Stimulated activated CD8-positive, alpha-beta memory T cell treated with anti-CD3 and anti-CD28 coated beads, Interleukin-12 subunit alpha, Interleukin-12 subunit beta, amount 100 ng/mL, for 24 hours (primary cell): ENCODE measurements around the gene RSBN1.
"Not testable (repeated sequence)": the region's sequence is repeated elsewhere in the genome, so short reads cannot be mapped to it uniquely, and the experiment has no call there.

Experiments
- DNase-seq: peaks from one replicate; pipeline ENCODE4 v3.0.0-alpha.2; 2020; ENCODE audit errors: extremely low read depth

The RSBN1 gene

DNA sequence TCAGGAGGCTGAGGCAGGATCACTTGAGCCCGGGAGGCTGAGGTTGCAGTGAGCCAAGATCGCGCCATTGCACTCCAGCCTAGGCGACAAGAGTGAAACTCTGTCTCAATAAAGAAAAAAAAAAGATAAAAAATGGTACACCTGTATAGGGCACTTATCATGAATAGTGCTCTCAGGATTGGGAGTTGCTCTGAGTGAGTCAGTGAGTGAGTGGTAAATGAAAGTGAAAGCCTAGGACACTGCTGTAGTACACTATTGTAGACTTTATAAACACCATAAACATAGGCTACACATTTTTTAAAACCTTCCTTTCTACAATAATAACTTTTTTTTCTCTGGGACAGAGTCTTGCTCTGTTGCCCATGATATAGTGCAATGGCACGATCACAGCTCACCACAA lies 69.8 kb downstream of the RSBN1 start:
- DNase-seq, result no peak

DNA sequence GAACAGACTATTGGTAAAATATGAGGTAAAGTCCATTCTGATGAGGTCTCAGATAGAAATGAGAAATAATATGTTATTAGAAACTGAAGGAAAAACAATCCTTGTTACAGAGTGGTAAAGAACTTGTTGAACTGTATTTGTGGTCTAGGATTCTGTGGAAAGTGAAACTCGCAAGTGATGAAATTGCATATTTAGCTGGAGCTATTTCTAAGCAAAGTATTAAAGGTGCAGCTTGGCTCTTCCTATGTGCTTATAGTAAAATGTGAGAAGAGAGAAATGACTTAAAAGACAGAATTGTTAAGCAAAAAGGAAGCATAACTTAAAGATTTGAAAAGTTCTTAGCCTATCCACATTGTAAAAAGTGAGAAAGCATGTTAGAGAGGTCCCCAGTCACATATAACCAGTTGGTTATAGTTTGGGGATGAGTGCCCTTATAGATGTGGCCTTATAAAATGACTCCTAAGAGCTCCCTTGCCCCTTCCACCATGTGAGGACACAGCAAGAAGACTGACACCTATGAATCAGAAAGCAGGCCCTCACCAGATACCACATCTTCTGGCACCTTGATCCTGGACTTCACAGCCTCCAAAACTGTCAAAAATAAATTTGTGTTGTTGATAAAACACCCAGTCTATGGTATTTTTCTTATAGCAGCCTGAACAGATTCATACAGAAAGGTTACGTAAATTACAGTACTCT lies 77.8 kb downstream of the RSBN1 start:
- no peak for DNase-seq

DNA sequence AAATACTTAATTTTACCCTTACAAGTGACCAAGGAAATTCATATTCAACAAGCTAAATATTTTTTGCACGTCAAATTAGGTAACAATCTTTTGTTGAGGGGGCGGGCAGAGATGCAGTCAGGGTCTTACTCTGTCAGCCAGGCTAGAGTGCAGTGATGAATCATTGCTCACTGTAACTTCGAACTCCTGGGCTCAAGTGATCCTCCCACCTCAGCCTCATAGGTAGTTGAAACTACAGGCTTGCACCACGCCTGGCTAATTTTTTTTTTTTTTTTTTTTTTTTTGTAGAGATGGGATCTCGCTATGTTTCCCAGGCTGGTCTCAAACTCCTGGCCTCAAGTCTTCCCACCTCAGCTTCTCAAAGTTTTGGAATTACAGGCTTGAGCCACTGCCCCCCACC lies 79.5 kb downstream of the RSBN1 start:
- DNase-seq, result no peak

DNA sequence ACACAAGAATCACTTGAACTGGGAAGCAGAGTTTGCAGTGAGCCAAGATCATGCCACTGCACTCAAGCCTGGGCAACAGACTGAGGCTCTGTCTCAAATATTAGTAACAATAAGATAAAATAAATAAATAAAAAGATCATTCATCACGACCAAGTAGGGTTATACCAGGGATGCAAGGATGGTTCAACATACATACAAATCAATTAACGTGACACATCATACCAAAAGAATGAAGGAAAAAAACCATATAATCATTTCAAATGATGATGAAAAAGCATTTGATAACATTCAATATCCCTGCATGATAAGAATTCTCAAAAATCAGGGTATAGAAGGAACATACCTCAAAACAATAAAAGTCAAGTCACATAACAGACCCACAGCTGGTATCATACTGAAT lies 91.3 kb downstream of the RSBN1 start:
- DNase-seq, result no peak

DNA sequence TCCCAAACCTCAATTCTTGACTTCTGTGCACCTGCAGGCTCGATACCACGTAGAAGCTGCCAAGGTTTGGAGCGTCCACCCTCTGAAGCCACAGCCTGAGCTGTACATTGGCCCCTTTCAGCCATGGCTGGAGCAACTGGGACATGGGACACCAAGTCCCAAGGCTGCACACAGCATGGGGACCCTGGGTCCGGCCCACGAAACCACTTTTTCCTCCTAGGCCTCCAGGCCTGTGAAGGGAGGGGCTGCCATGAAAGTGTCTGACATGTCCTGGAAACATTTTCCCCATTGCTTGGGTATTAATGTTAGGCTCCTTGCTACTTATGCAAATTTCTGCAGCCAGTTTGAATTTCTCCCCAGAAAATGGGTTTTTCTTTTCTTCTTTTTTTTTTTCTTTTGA lies 93.7 kb downstream of the RSBN1 start:
- not testable (repeated sequence) for DNase-seq

DNA sequence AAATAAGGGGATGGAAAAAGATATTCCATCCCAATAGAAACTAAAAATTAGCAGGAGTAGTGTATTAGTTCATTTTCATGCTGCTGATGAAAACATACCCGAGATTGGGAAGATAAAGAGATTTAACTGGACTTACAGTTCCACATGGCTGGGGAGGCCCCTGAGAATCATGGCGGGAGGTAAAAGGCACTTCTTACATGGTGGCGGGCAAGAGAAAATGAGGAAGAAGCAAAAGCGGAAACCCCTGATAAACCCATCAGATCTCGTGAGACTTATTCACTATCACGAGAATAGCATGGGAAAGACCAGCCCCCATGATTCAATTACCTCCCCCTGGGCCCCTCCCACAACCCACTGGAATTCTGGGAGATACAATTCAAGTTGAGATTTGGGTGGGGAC lies 94.8 kb downstream of the RSBN1 start:
- DNase-seq, result not testable (repeated sequence)

DNA sequence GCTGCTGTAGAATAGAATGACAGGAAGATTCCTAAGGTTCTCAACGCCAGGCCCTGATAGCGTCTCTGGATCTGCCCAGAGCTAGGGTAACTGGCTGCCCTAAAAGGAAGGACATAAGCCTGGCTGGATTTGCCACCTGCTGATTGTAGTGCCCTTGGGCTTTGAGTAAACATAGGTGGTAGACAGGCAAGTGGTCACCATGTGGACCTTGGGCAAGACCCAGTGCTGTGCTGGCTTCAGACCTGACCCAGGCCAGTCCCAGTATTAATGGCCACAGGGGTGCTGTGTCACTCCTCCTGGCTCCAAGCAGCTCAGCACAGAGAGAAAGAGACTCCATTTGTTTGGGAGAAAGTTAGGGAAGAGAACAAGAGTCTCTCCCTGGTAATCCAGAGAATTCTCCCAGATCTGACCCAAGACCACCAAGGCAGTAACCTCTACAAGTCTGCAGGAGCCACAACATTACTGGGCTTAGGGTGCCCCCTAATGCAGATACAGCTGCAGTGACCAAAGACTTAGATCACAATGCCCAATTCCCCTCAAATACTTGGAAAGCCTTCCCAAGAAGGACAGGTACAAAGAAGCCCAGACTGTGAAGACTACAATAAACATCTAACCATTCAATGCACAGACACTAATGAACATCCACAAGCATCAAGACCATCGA lies 97.5 kb downstream of the RSBN1 start:
- DNase-seq, result no peak
